H1 (cell line): ENCODE results near the gene CSN1S1. TPM values are rescaled to one million over a fixed set of nuclear protein-coding genes. Genes with fewer than 3 reads are reported as not detected.

Experiments
- CTCF ChIA-PET: fragments of 300-600 bp; sonication (Branson Sonifier 250); formaldehyde crosslinking; loops from one replicate; lab custom pipeline; 2021; ENCODE audit not compliant: partially characterized antibody; lab: Charles Lee
- POLR2A ChIA-PET: fragments of 300-600 bp; sonication (Branson Sonifier 250); formaldehyde crosslinking; loops from one replicate; lab custom pipeline; 2021; ENCODE audit warnings: inconsistent platforms; ENCODE audit not compliant: partially characterized antibody; lab: Charles Lee
- DNase-seq, 2 experiments: peaks; one replicate each; pipeline versions ENCODE4 v3.0.0 to v3.0.0-alpha.2; 2010 to 2022; ENCODE audit warnings: low spot score in 2 of 2, low read depth in 1 of 2, mixed read lengths in 1 of 2
- FAIRE-seq: peaks from 2 replicates; lab custom pipeline; 2011; peaks lifted over from hg19 to GRCh38; lab: Jason Lieb, UNC
- H2AFZ ChIP-seq: 2 replicates; pipeline ENCODE4 v1.8.1; 2012; ENCODE audit warnings: low read length, inconsistent platforms
- H2AK5ac ChIP-seq: 2 replicates; pipeline ENCODE4 v1.6.1; 2013; ENCODE audit warnings: low read depth, low read length
- H2BK120ac ChIP-seq: replicated peaks from 2 replicates; pipeline ENCODE3; 2013; ENCODE audit warnings: low read depth, low read length, inconsistent platforms
- H2BK12ac ChIP-seq: 2 replicates; pipeline ENCODE4 v1.6.1; 2013; ENCODE audit warnings: low read depth, low read length
- H2BK15ac ChIP-seq: 2 replicates; pipeline ENCODE4 v1.6.1; 2013; ENCODE audit warnings: low read length
- H2BK20ac ChIP-seq: 2 replicates; pipeline ENCODE4 v1.6.1; 2013; ENCODE audit warnings: low read length
- H2BK5ac ChIP-seq: 2 replicates; pipeline ENCODE4 v1.6.1; 2013; ENCODE audit warnings: low read depth, low read length
- H3K14ac ChIP-seq: 2 replicates; pipeline ENCODE4 v1.6.1; 2013; ENCODE audit warnings: inconsistent platforms; ENCODE audit not compliant: insufficient read length
- H3K18ac ChIP-seq: 2 replicates; pipeline ENCODE4 v1.6.1; 2013; ENCODE audit warnings: low read length; ENCODE audit errors: extremely low read depth
- H3K23ac ChIP-seq: 2 replicates; pipeline ENCODE4 v1.6.1; 2013; ENCODE audit warnings: inconsistent platforms; ENCODE audit not compliant: insufficient read length
- H3K23me2 ChIP-seq: 2 replicates; pipeline ENCODE4 v1.6.1; 2013; ENCODE audit warnings: low read depth, low read length
- H3K27ac ChIP-seq: 2 replicates; pipeline ENCODE4 v1.6.1; 2011; ENCODE audit warnings: low read depth, low read length, inconsistent platforms
- H3K27me3 ChIP-seq, 4 experiments: replicated peaks in 1 of 4; 1 replicate in 1 of 4; 2 replicates in 3 of 4; pipeline versions ENCODE4 v1.6.1 to v1.8.1; 2011 to 2013; ENCODE audit warnings: low read length in 3 of 4, mild to moderate bottlenecking in 3 of 4, inconsistent platforms in 2 of 4, mixed read lengths in 2 of 4, moderate library complexity in 1 of 4; ENCODE audit not compliant: control insufficient read depth in 3 of 4, insufficient read depth in 3 of 4; ENCODE audit errors: extremely low read depth in 1 of 4
- H3K36me3 ChIP-seq, 4 experiments: 2 replicates each; pipeline versions ENCODE4 v1.6.1 to v1.8.1; 2011 to 2013; ENCODE audit warnings: mild to moderate bottlenecking in 4 of 4, low read length in 3 of 4, moderate library complexity in 2 of 4, control low read depth in 1 of 4, inconsistent platforms in 1 of 4; ENCODE audit not compliant: insufficient read depth in 4 of 4, control insufficient read depth in 2 of 4
- H3K4ac ChIP-seq: replicated peaks from 2 replicates; pipeline ENCODE3; 2013; ENCODE audit warnings: low read length, low read depth, mixed read lengths, inconsistent platforms; ENCODE audit not compliant: insufficient read length
- H3K4me1 ChIP-seq, 4 experiments: replicated peaks in 1 of 4; 1 replicate in 1 of 4; 2 replicates in 3 of 4; pipeline versions ENCODE4 v1.6.1 to v1.8.1; 2011 to 2013; ENCODE audit warnings: low read length in 3 of 4, inconsistent platforms in 2 of 4, mixed read lengths in 1 of 4; ENCODE audit not compliant: insufficient read depth in 4 of 4, control insufficient read depth in 3 of 4
- H3K4me2 ChIP-seq, 2 experiments: 2 replicates each; pipeline versions ENCODE4 v1.6.1 to v1.8.1; 2011 to 2013; ENCODE audit warnings: low read depth in 2 of 2, low read length in 2 of 2, control low read depth in 1 of 2, inconsistent platforms in 1 of 2, mild to moderate bottlenecking in 1 of 2; ENCODE audit not compliant: insufficient read depth in 1 of 2
- H3K4me3 ChIP-seq, 4 experiments: fragments of 200-600, 300-600 bp in 1 of 4; sonication (generic), shearing (Covaris generic), sonication (Bioruptor Twin) in 1 of 4; 2 replicates each; pipeline versions ENCODE4 v1.5.1 to v1.8.1; 2011 to 2016; ENCODE audit warnings: low read length in 4 of 4, low read depth in 3 of 4, control low read depth in 2 of 4, inconsistent platforms in 2 of 4, mild to moderate bottlenecking in 2 of 4, mixed read lengths in 1 of 4, moderate library complexity in 1 of 4; ENCODE audit not compliant: insufficient read depth in 2 of 4; ENCODE audit errors: extremely low read depth in 1 of 4
- H3K56ac ChIP-seq: replicated peaks from 2 replicates; pipeline ENCODE3; 2013; ENCODE audit warnings: low read depth, mild to moderate bottlenecking, mixed read lengths, low read length, inconsistent platforms; ENCODE audit not compliant: insufficient read length
- H3K79me1 ChIP-seq: 2 replicates; pipeline ENCODE4 v1.6.1; 2013; ENCODE audit warnings: low read depth, low read length, control low read depth
- H3K79me2 ChIP-seq, 2 experiments: 2 replicates each; pipeline versions ENCODE4 v1.6.1 to v1.8.1; 2012 to 2013; ENCODE audit warnings: low read length in 2 of 2, mild to moderate bottlenecking in 2 of 2, inconsistent platforms in 1 of 2; ENCODE audit not compliant: insufficient read depth in 2 of 2, control insufficient read depth in 1 of 2
- H3K9ac ChIP-seq, 4 experiments: replicated peaks in 1 of 4; 1 replicate in 1 of 4; 2 replicates in 3 of 4; pipeline versions ENCODE4 v1.6.1 to v1.8.1; 2011 to 2013; ENCODE audit warnings: low read depth in 3 of 4, low read length in 3 of 4, control low read depth in 2 of 4, mild to moderate bottlenecking in 2 of 4, moderate library complexity in 2 of 4, inconsistent platforms in 1 of 4; ENCODE audit errors: extremely low read depth in 1 of 4
- H3K9me3 ChIP-seq, 2 experiments: 2 replicates each; pipeline versions ENCODE4 v1.6.1 to v1.8.1; 2012 to 2013; ENCODE audit warnings: mild to moderate bottlenecking in 2 of 2, moderate library complexity in 2 of 2, control low read depth in 1 of 2, inconsistent platforms in 1 of 2, low read depth in 1 of 2, low read length in 1 of 2, mixed read lengths in 1 of 2; ENCODE audit not compliant: insufficient read depth in 2 of 2
- H4K20me1 ChIP-seq, 2 experiments: replicated peaks in 1 of 2; 2 replicates each; pipeline versions ENCODE3 to v1.8.1; 2011 to 2013; ENCODE audit warnings: inconsistent platforms in 2 of 2, low read length in 2 of 2, mild to moderate bottlenecking in 1 of 2; ENCODE audit not compliant: insufficient read depth in 2 of 2, control insufficient read depth in 1 of 2
- H4K5ac ChIP-seq: 2 replicates; pipeline ENCODE4 v1.6.1; 2013; ENCODE audit warnings: low read length, low read depth, mixed read lengths, inconsistent platforms; ENCODE audit not compliant: insufficient read length
- H4K8ac ChIP-seq: 2 replicates; pipeline ENCODE4 v1.8.0; 2013; ENCODE audit warnings: mild to moderate bottlenecking, moderate library complexity, low read length, inconsistent platforms; ENCODE audit not compliant: insufficient read depth; ENCODE audit errors: extremely low read depth
- H4K91ac ChIP-seq: replicated peaks from 2 replicates; pipeline ENCODE3; 2013; ENCODE audit warnings: low read length, mixed read lengths, inconsistent platforms; ENCODE audit not compliant: insufficient read length
- ASH2L ChIP-seq: fragments of 200-600, 300-600 bp; sonication (generic); IDR thresholded peaks from one replicate; pipeline ENCODE4 v1.7.1; 2017; ENCODE audit warnings: low read length
- BCL11A ChIP-seq, 2 experiments: IDR thresholded peaks; one replicate each; pipeline ENCODE4 v1.6.1; 2011; ENCODE audit warnings: low read depth in 2 of 2, low read length in 2 of 2, mild to moderate bottlenecking in 2 of 2
- FOSL1 ChIP-seq: IDR thresholded peaks from 2 replicates; pipeline ENCODE4 v1.6.1; 2011; ENCODE audit warnings: mild to moderate bottlenecking, low read depth, low read length, moderate library complexity; ENCODE audit not compliant: insufficient read depth
- JUND ChIP-seq: IDR thresholded peaks from 2 replicates; pipeline ENCODE4 v1.6.1; 2011; ENCODE audit warnings: mild to moderate bottlenecking, improper control_type of control experiment, low read length
- POLR2A ChIP-seq, 2 experiments: IDR thresholded peaks; 1 replicate in 1 of 2; 2 replicates in 1 of 2; pipeline ENCODE4 v1.6.1; 2011; ENCODE audit warnings: low read depth in 2 of 2, low read length in 2 of 2, mild to moderate bottlenecking in 2 of 2; ENCODE audit errors: control extremely low read depth in 1 of 2
- RAD21 ChIP-seq, 2 experiments: IDR thresholded peaks in 1 of 2; conservative IDR thresholded peaks in 1 of 2; 2 replicates each; pipeline ENCODE4 v1.6.1; 2011; ENCODE audit warnings: low read depth in 2 of 2, low read length in 2 of 2, improper control_type of control experiment in 1 of 2, inconsistent platforms in 1 of 2, mild to moderate bottlenecking in 1 of 2, moderate library complexity in 1 of 2
- RBBP5 ChIP-seq: IDR thresholded peaks from 2 replicates; pipeline ENCODE4 v1.7.1; 2012; ENCODE audit warnings: low read depth, mild to moderate bottlenecking, inconsistent platforms, low read length, moderate library complexity, borderline replicate concordance
- SIRT6 ChIP-seq: IDR thresholded peaks from one replicate; pipeline ENCODE4 v1.7.1; 2012; ENCODE audit warnings: low read length, inconsistent platforms
- SRF ChIP-seq: IDR thresholded peaks from 2 replicates; pipeline ENCODE4 v1.6.1; 2011; ENCODE audit warnings: mild to moderate bottlenecking, low read depth, low read length, moderate library complexity
- SUZ12 ChIP-seq: fragments of 200-600 bp; sonication (generic); IDR thresholded peaks from 2 replicates; pipeline ENCODE4 v1.6.1; 2012; ENCODE audit warnings: mild to moderate bottlenecking, inconsistent platforms, low read length, moderate library complexity, mixed read lengths
- TBP ChIP-seq: IDR thresholded peaks from 2 replicates; pipeline ENCODE4 v1.6.1; 2011; ENCODE audit warnings: low read depth, low read length, improper control_type of control experiment
- WGBS, 2 experiments: shearing (Covaris generic) in 1 of 2; methylation state at CpG; one replicate each; pipeline versions ENCODE4 v1.1.6 to v1.1.7; 2013 to 2015; ENCODE audit warnings: low lambda C conversion rate in 2 of 2, mixed read lengths in 2 of 2, inconsistent platforms in 1 of 2, low coverage in 1 of 2, missing lambda C conversion rate in 1 of 2; ENCODE audit not compliant: insufficient replicate concordance in 2 of 2, insufficient coverage in 1 of 2, insufficient read length in 1 of 2; ENCODE audit errors: extremely low coverage in 1 of 2, missing lambda C conversion rate in 1 of 2; 5-methylcytosine and 5-hydroxymethylcytosine counted together
- polyA plus RNA-seq, 7 experiments: library from polyadenylated mRNA; depleted of rRNA in 3 of 7; stranded (reverse) in 5 of 7; unstranded in 2 of 7; fragments of >200 nt in 5 of 7; fragments of 200-250 nt in 2 of 7; gene quantifications; 1 replicate in 5 of 7; 2 replicates in 1 of 7; 4 replicates in 1 of 7; pipeline versions ENCODE4 v1.2.1 to v1.2.3, GENCODE V29; 2011 to 2013; ENCODE audit warnings: missing spikeins in 2 of 7, mixed read lengths in 2 of 7
- total RNA-seq: library from RNA; stranded (reverse); fragmentation: NEBNext Ultra II Directional; extraction: Animal tissue kit (Norgen Biotek cat#: 25700); gene quantifications from 2 replicates; pipeline ENCODE4 v1.2.1, GENCODE V29; 2021

The CSN1S1 gene
- total and polyA plus RNA-seq, 2 of the 8 experiments (the other 6 are each of a cell fraction or from before 2014, with no cell fraction given), result not detected

- H3K79me1 ChIP-seq, result no peaks in the 10 kb centered on the region
- no peak within 1 kb of the TSS for H4K8ac ChIP-seq
- H2AFZ ChIP-seq, result no peak within 1 kb of the TSS
- no peak within 1 kb of the TSS for H4K91ac ChIP-seq
- no peaks in the 10 kb centered on the region for H3K9me3 ChIP-seq
- no peak within 1 kb of the TSS for H2BK5ac ChIP-seq
- no peak for TF ChIP-seq SUZ12
- no peak for TF ChIP-seq JUND
- no peak for TF ChIP-seq SIRT6
- TF ChIP-seq BCL11A (IDR thresholded peaks at IDR 0.05; ENCODE audit: low read depth in 2 of 2, low read length in 2 of 2), result no peak
- TF ChIP-seq RBBP5, result no peak
- no peak for TF ChIP-seq POLR2A (IDR thresholded peaks at IDR 0.05; ENCODE audit: control extremely low read depth in 1 of 2, low read depth in 2 of 2, low read length in 2 of 2)
- TF ChIP-seq ASH2L, result no peak
- no peak for TF ChIP-seq FOSL1
- no peak for TF ChIP-seq TBP
- no peak for TF ChIP-seq SRF
- no peak for TF ChIP-seq RAD21 (IDR thresholded peaks at IDR 0.05 in 1 of 2, conservative IDR thresholded peaks at IDR 0.05 in 1 of 2; ENCODE audit: low read depth in 2 of 2, low read length in 2 of 2)
- H3K18ac ChIP-seq, result no peak within 1 kb of the TSS
- H3K4me2 ChIP-seq, result no peak within 1 kb of the TSS
- no peak within 1 kb of the TSS for H2BK12ac ChIP-seq
- H3K4ac ChIP-seq, result no peak within 1 kb of the TSS
- no peak within 1 kb of the TSS for H2BK15ac ChIP-seq
- no peak within 1 kb of the TSS for H2BK120ac ChIP-seq
- H3K9ac ChIP-seq, result no peak within 1 kb of the TSS
- no peaks in the 10 kb centered on the region for H3K27me3 ChIP-seq
- no peak within 1 kb of the TSS for H4K5ac ChIP-seq
- H3K27ac ChIP-seq, result no peak within 1 kb of the TSS
- H2AK5ac ChIP-seq, result no peak within 1 kb of the TSS
- H3K4me1 ChIP-seq, result no peaks in the 10 kb centered on the region
- no peaks in the 10 kb centered on the region for H3K36me3 ChIP-seq
- H3K14ac ChIP-seq, result no peak within 1 kb of the TSS
- CTCF ChIA-PET, result no interaction called here
- 75% methylated on average over 3 of the region's 3 CpGs; no CpG with 5 or more reads in 1 of the 2 experiments for WGBS, 2 experiments
- POLR2A ChIA-PET, result no interaction called here
- no peak for FAIRE-seq
- no peak within 1 kb of the TSS for H3K23ac ChIP-seq
- H3K4me3 ChIP-seq, result no peak within 1 kb of the TSS
- no peaks in the 10 kb centered on the region for H4K20me1 ChIP-seq
- no peak within 1 kb of the TSS for H3K56ac ChIP-seq
- DNase-seq, result no peak
- H3K23me2 ChIP-seq, result no peaks in the 10 kb centered on the region
- H3K79me2 ChIP-seq, result no peaks in the 10 kb centered on the region
- H2BK20ac ChIP-seq, result no peak within 1 kb of the TSS
Observed at GRCh38 chr4:69995526-69996016, 64.7 kb downstream of the CSN1S1 start, which contains the start of gene STATH. TSS of gene STATH (plus strand) at chr4:69995966. CDS start at chr4:69998438, 2,472 bp downstream.
